ENCODE results near the gene PLS1.

GRCh38 chr3:142670120-142670519 is 73.9 kb downstream of the PLS1 start:
- TF ChIP-seq, protein P1, sequence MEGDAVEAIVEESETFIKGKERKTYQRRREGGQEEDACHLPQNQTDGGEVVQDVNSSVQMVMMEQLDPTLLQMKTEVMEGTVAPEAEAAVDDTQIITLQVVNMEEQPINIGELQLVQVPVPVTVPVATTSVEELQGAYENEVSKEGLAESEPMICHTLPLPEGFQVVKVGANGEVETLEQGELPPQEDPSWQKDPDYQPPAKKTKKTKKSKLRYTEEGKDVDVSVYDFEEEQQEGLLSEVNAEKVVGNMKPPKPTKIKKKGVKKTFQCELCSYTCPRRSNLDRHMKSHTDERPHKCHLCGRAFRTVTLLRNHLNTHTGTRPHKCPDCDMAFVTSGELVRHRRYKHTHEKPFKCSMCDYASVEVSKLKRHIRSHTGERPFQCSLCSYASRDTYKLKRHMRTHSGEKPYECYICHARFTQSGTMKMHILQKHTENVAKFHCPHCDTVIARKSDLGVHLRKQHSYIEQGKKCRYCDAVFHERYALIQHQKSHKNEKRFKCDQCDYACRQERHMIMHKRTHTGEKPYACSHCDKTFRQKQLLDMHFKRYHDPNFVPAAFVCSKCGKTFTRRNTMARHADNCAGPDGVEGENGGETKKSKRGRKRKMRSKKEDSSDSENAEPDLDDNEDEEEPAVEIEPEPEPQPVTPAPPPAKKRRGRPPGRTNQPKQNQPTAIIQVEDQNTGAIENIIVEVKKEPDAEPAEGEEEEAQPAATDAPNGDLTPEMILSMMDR (conservative IDR thresholded peaks at IDR 0.05; ENCODE audit: low read length): no peak
- TF ChIP-seq EZH2phosphoT487 (IDR thresholded peaks at IDR 0.05; ENCODE audit: borderline replicate concordance, low read depth, low read length): no peak

All from OCI-LY7 (cell line).